ENCODE measurements around the gene ZFP28. TPM values are rescaled to one million over a fixed set of nuclear protein-coding genes. Genes with fewer than 3 reads are reported as not detected.

Gene ZFP28
- total and polyA plus RNA-seq, 2 of the 8 experiments (the other 6 are each of a cell fraction or from before 2014, with no cell fraction given) = 1.6 to 4.5 TPM

DNA sequence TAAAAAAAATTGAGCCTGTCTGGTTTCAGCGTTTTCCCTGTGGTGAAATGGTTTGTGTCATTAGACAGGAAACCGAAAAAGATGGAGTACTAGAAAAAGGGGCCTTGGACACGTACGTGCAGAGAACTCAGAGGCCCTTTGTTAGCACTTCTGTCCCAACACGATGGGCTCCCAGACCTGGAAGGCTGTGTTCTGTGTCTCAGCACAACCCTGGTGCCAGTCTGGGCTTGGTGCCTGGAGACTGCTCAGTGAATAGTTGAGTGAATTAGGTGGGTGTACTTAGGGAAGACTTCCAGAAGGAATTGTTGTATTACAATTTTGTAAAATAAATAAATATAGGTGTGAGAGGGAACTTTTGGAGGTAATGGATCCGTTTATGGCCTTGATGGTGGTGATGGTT is 65.1 kb downstream of the ZFP28 start:
- Histone ChIP-seq H3K79me2 (ENCODE audit: control insufficient read depth in 1 of 2, insufficient read depth in 2 of 2, low read length in 2 of 2) (peaks cover 3 to 43% of the 10 kb centered on the region in 2 experiments; a peak in 3 of 4 replicates), H3K56ac (replicated peaks; ENCODE audit: insufficient read length, low read depth, low read length) (no peak overlapping the region), H4K5ac (ENCODE audit: insufficient read length, low read depth, low read length) (no peak overlapping the region), H3K4me2 (ENCODE audit: insufficient read depth in 1 of 2, low read depth in 2 of 2, low read length in 2 of 2) (no peak overlapping the region), H3K36me3 (ENCODE audit: control insufficient read depth in 2 of 4, insufficient read depth in 4 of 4, low read length in 3 of 4) (peaks cover 0 to 10% (median 4%) of the 10 kb centered on the region in 4 experiments; a peak in 6 of 8 replicates), H2BK120ac (replicated peaks; ENCODE audit: low read depth, low read length) (no peak overlapping the region), H3K14ac (ENCODE audit: insufficient read length) (no peak overlapping the region), H2BK12ac (ENCODE audit: low read depth, low read length) (no peak overlapping the region), H3K27ac (ENCODE audit: low read depth, low read length) (no peak overlapping the region), H2BK15ac (ENCODE audit: low read length) (no peak overlapping the region), H4K20me1 (replicated peaks in 1 of 2; ENCODE audit: control insufficient read depth in 1 of 2, insufficient read depth in 2 of 2, low read length in 2 of 2) (no peaks in the 10 kb centered on the region), H3K4ac (replicated peaks; ENCODE audit: insufficient read length, low read depth, low read length) (no peak overlapping the region), H4K8ac (ENCODE audit: extremely low read depth, insufficient read depth, low read length) (no peak overlapping the region), H3K23me2 (ENCODE audit: low read depth, low read length) (no peaks in the 10 kb centered on the region), H3K23ac (ENCODE audit: insufficient read length) (no peak overlapping the region), H3K9me3 (ENCODE audit: insufficient read depth in 2 of 2, low read depth in 1 of 2, low read length in 1 of 2) (peaks cover 15 to 16% of the 10 kb centered on the region in 2 experiments; a peak in 2 of 4 replicates), H3K9ac (replicated peaks in 1 of 4; ENCODE audit: extremely low read depth in 1 of 4, low read depth in 3 of 4, low read length in 3 of 4) (no peak overlapping the region), H3K79me1 (ENCODE audit: low read depth, low read length) (peaks cover 5% of the 10 kb centered on the region), H2AFZ (ENCODE audit: low read length) (no peak overlapping the region), H3K4me3 (ENCODE audit: extremely low read depth in 1 of 4, insufficient read depth in 2 of 4, low read depth in 3 of 4, low read length in 4 of 4) (no peak overlapping the region), H2AK5ac (ENCODE audit: low read depth, low read length) (no peak overlapping the region), H4K91ac (replicated peaks; ENCODE audit: insufficient read length, low read length) (no peak overlapping the region), H3K27me3 (replicated peaks in 1 of 4; ENCODE audit: control insufficient read depth in 3 of 4, extremely low read depth in 1 of 4, insufficient read depth in 3 of 4, low read length in 3 of 4) (no peaks in the 10 kb centered on the region), H2BK20ac (ENCODE audit: low read length) (no peak overlapping the region), H2BK5ac (ENCODE audit: low read depth, low read length) (no peak overlapping the region), H3K18ac (ENCODE audit: extremely low read depth, low read length) (no peak overlapping the region), H3K4me1 (replicated peaks in 1 of 4; ENCODE audit: control insufficient read depth in 3 of 4, insufficient read depth in 4 of 4, low read length in 3 of 4) (no peaks in the 10 kb centered on the region)
- DNase-seq (ENCODE audit: low read depth in 1 of 2, low spot score in 2 of 2) (no peak), FAIRE-seq (no peak)
- 86% methylated on average over 6 of the region's 6 CpGs; no CpG with 5 or more reads in 1 of the 2 experiments for WGBS, 2 experiments (ENCODE audit: extremely low coverage in 1 of 2, insufficient coverage in 1 of 2, insufficient read length in 1 of 2, insufficient replicate concordance in 2 of 2, low coverage in 1 of 2, low lambda C conversion rate in 2 of 2, missing lambda C conversion rate in 1 of 2)
- ChIA-PET CTCF (ENCODE audit: partially characterized antibody) (no interaction called here), POLR2A (ENCODE audit: partially characterized antibody) (no interaction called here)
- TF ChIP-seq EP300 (IDR thresholded peaks at IDR 0.05; ENCODE audit: borderline replicate concordance in 1 of 2, low read depth in 2 of 2, low read length in 2 of 2) = no peak
- no peak for TF ChIP-seq SIRT6 (IDR thresholded peaks at IDR 0.05; ENCODE audit: low read length)
- TF ChIP-seq CBX8 (IDR thresholded peaks at IDR 0.05; ENCODE audit: borderline replicate concordance, low read depth, low read length) = no peak
- no peak for TF ChIP-seq TBP (IDR thresholded peaks at IDR 0.05; ENCODE audit: low read depth, low read length)
- no peak for TF ChIP-seq SP2 (IDR thresholded peaks at IDR 0.05; ENCODE audit: low read length)
- TF ChIP-seq YY1 (IDR thresholded peaks at IDR 0.05; ENCODE audit: low read depth, low read length) = no peak
- no peak for TF ChIP-seq CEBPB (IDR thresholded peaks at IDR 0.05; ENCODE audit: low read depth, low read length)
- no peak for TF ChIP-seq CBX5 (IDR thresholded peaks at IDR 0.05; ENCODE audit: low read depth, low read length)
